Measurements from ENCODE around the gene METTL27.
"Not testable (repeated sequence)": the region's sequence is repeated elsewhere in the genome, so short reads cannot be mapped to it uniquely, and the experiment has no call there.

METTL27 gene

DNA sequence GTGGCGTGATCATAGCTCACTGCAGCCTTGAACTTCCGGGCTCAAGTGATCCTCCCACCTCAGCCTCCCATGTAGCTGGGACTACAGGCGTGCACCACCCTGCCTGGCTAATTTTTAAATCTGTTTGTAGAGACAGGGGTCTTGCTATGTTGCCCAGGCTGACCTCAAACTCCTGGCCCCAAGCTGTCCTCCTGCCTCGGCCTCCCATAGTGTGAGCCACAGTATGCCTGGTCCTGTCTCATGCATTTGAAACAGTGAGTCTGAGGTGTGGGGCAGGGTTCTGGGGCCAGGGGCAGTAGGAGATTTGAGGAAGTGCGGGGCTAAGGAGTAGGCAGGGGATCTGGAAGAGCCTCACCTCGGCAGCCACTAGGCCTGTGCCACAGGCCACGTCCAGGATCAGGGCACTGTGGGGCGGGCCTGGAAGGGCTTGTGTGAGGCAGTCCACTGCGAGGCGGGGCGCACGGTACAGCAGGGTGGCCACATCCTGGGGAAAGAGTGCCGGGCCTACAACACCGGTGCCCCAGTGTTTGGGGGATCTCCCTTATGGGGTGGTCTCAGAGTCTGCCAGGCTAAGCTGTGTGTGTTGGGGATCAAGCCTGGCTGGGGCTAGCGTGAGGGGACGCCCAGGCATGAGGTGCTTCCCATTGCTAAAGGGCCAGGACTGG, 1.5 kb downstream of the METTL27 start:
- no peak overlapping the region for H3K4me3 ChIP-seq (ENCODE audit: low read depth, low read length)
- POLR2A ChIA-PET, result no interaction called here
- no peak for DNase-seq (ENCODE audit: low read depth, low spot score)
- CTCF ChIA-PET, result interaction anchor here (0.7 to 2.6 kb wide), 5 partner anchors 11 to 234 kb away, joined by 3 to 9 read pairs (median 3); no protein-coding TSS in a partner anchor
- no peak for TF ChIP-seq CTCF (IDR thresholded peaks at IDR 0.05; ENCODE audit: insufficient read depth, low read length, missing control alignments)

DNA sequence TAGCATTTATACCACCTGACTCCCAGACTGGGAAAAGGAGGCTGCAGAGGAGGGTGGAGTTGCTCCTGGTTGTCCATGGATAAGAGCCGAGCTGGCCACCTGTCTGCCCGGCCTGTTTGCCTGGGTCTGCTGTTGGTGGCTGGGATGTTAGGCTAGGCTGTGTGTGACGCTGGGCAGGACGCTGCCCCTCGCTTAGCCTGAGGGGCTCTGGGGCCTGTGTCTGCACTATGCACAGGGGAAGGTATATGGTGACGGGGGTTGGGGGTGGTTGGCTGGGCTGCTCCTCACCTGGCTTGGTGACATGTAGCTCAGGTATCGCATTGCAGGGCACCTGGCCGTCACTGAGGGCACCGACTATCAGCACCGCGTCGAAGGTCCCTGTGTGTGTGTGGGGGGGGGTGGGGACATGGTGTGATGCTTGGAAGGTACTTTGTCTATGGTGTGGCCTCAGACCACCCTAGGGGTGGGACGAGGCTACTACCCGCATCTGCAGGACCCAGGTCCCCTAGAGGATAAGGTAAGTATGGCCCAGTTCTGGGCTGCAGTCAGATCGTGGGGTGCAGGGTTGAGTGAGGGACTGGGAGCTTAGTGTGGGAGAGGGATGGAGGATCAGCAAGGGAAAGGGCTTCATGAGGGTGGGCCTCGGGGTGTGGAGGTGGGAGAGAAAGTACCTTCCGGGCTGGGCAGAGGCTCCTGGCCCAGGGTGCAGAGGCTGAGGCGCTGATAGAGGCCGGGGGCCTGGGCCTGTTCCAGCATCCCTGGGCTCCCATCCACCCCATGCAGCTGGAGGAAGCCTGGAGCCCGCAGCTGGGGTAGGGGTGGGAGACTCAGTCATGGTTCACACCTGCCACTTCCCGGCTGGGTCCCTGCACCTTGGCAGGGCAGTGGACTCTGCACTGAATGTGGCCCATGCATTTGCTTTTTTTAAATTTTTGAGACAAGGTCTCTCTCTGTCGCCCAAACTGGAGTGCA, 2.3 kb downstream of the METTL27 start:
- CTCF ChIA-PET, result interaction anchor here (0.7 to 1.1 kb wide), 3 partner anchors 15 to 28 kb away, joined by 3 read pairs; no protein-coding TSS in a partner anchor
- no peak for DNase-seq (ENCODE audit: low read depth, low spot score)
- no peak overlapping the region for H3K4me3 ChIP-seq (ENCODE audit: low read depth, low read length)
- POLR2A ChIA-PET, result no interaction called here
- no peak for TF ChIP-seq CTCF (IDR thresholded peaks at IDR 0.05; ENCODE audit: insufficient read depth, low read length, missing control alignments)

GRCh38 chr7:73839290-73839689, 3.0 kb downstream of the METTL27 start:
- H3K4me3 ChIP-seq (ENCODE audit: low read depth, low read length), result no peak overlapping the region
- TF ChIP-seq CTCF (IDR thresholded peaks at IDR 0.05; ENCODE audit: insufficient read depth, low read length, missing control alignments), result no peak
- ChIA-PET CTCF (interaction anchor here (1.1 kb wide), 1 partner anchor 15 kb away, joined by 3 read pairs; no protein-coding TSS in a partner anchor), POLR2A (no interaction called here)
- no peak for DNase-seq (ENCODE audit: low read depth, low spot score)

GRCh38 chr7:73838642-73839041, 3.7 kb downstream of the METTL27 start:
- H3K4me3 ChIP-seq (ENCODE audit: low read depth, low read length), result no peak overlapping the region
- DNase-seq (ENCODE audit: low read depth, low spot score), result no peak
- ChIA-PET CTCF (no interaction called here), POLR2A (no interaction called here)
- no peak for TF ChIP-seq CTCF (IDR thresholded peaks at IDR 0.05; ENCODE audit: insufficient read depth, low read length, missing control alignments)

DNA sequence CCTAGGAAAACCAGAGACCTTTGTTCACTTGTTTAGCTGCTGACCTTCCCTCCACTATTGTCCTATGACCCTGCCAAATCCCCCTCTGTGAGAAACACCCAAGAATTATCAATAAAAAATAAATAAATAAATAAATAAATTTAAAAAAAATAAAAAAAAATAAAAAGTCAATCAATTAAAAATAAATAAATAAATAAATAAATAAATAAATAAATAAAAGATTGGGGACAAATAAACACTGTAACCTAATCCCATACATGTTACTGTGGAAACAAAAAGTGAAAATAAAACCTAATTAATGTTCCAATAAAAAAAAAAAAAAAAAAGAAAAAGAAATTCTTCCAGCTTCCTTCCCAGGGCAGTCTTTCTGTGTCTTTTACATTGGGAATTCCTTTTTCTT, 5.1 kb downstream of the METTL27 start:
- POLR2A ChIA-PET, result interaction anchor here (1.0 kb wide), 1 partner anchor 10 kb away, joined by 3 read pairs; no protein-coding TSS in a partner anchor

GRCh38 chr7:73834626-73835191, 7.6 kb downstream of the METTL27 start:
- no peak for TF ChIP-seq CTCF (IDR thresholded peaks at IDR 0.05; ENCODE audit: insufficient read depth, low read length, missing control alignments)
- CTCF ChIA-PET, result no interaction called here
- no peak for DNase-seq (ENCODE audit: low read depth, low spot score)
- no peak overlapping the region for H3K4me3 ChIP-seq (ENCODE audit: low read depth, low read length)
- POLR2A ChIA-PET, result no interaction called here

More for the DNA sequence above, 5.1 kb downstream of the METTL27 start:
- H3K4me3 ChIP-seq (ENCODE audit: low read depth, low read length); CTCF ChIA-PET; DNase-seq (ENCODE audit: low read depth, low spot score): not testable (repeated sequence)

Measured in AG04449 (cell line).